ENCODE results near the gene OCSTAMP. TPM values are rescaled to one million over a fixed set of nuclear protein-coding genes. Genes with fewer than 3 reads are reported as not detected.

Gene OCSTAMP
- total and polyA plus RNA-seq, 10 donors: not detected

- Histone ChIP-seq H3K4me3 (no peak overlapping the region), H3K27ac (no peak overlapping the region), H3K27me3 (replicated peaks in 1 of 7) (peaks cover 0 to 47% (median 0%) of the 10 kb centered on the region in 7 donors), H3K36me3 (no peaks in the 10 kb centered on the region), H3K4me1 (peaks cover 0 to 26% (median 12%) of the 10 kb centered on the region in 6 donors), H3K9me3 (no peaks in the 10 kb centered on the region)
- DNase-seq: no peak
- no peak for TF ChIP-seq POLR2A (IDR thresholded peaks at IDR 0.05)
- TF ChIP-seq POLR2AphosphoS5 (IDR thresholded peaks at IDR 0.05): no peak
- no peak for TF ChIP-seq CTCF (IDR thresholded peaks at IDR 0.05 in 8 of 11, conservative IDR thresholded peaks at IDR 0.05 in 3 of 11)
- intact Hi-C loops (cut with DNase I; ENCODE audit: low total_unique reads): loop anchor here (5.0 kb wide), 1 partner anchor 101 kb away; no protein-coding TSS in a partner anchor
- 72 to 84% (median 77%) methylated on average over 5 of the region's 5 CpGs for WGBS, 5 donors
These were observed 20.5 kb upstream of the OCSTAMP start for GRCh38 chr20:46570956-46571355.

GRCh38 chr20:46569961-46570360, 19.5 kb upstream of the OCSTAMP start:
- Histone ChIP-seq H3K4me1 (peaks cover 0 to 26% (median 9%) of the 10 kb centered on the region in 6 donors), H3K9me3 (no peaks in the 10 kb centered on the region), H3K4me3 (no peak overlapping the region), H3K36me3 (no peaks in the 10 kb centered on the region), H3K27ac (no peak overlapping the region), H3K27me3 (replicated peaks in 1 of 7) (peaks cover 0 to 50% (median 0%) of the 10 kb centered on the region in 7 donors)
- DNase-seq: no peak
- WGBS, 5 donors: 85 to 91% (median 90%) methylated on average over 5 of the region's 5 CpGs
- intact Hi-C loops (cut with DNase I; ENCODE audit: low total_unique reads): loop anchor here (5.0 kb wide), 1 partner anchor 102 kb away; no protein-coding TSS in a partner anchor
- TF ChIP-seq POLR2AphosphoS5 (IDR thresholded peaks at IDR 0.05) (no peak), POLR2A (IDR thresholded peaks at IDR 0.05) (no peak), CTCF (IDR thresholded peaks at IDR 0.05 in 8 of 11, conservative IDR thresholded peaks at IDR 0.05 in 3 of 11) (no peak)

GRCh38 chr20:46568570-46569129, 18.2 kb upstream of the OCSTAMP start:
- DNase-seq: peak; percentile 80
- Histone ChIP-seq H3K36me3 (no peaks in the 10 kb centered on the region), H3K4me1 (peaks cover 0 to 26% (median 9%) of the 10 kb centered on the region in 6 donors), H3K4me3 (no peak overlapping the region), H3K9me3 (no peaks in the 10 kb centered on the region), H3K27ac (no peak overlapping the region), H3K27me3 (replicated peaks in 1 of 7) (peaks cover 0 to 54% (median 5%) of the 10 kb centered on the region in 7 donors)
- TF ChIP-seq CTCF (IDR thresholded peaks at IDR 0.05 in 8 of 11, conservative IDR thresholded peaks at IDR 0.05 in 3 of 11) (no peak), POLR2A (IDR thresholded peaks at IDR 0.05) (no peak), POLR2AphosphoS5 (IDR thresholded peaks at IDR 0.05) (peak; percentile 24 to 57 (median 50))
- intact Hi-C loops (cut with DNase I; ENCODE audit: low total_unique reads): no loop called here
- WGBS, 5 donors: 20 to 34% (median 24%) methylated on average over 10 of the region's 10 CpGs

GRCh38 chr20:46566125-46566524, 15.7 kb upstream of the OCSTAMP start:
- Histone ChIP-seq H3K9me3 (no peaks in the 10 kb centered on the region), H3K27ac (no peak overlapping the region), H3K27me3 (replicated peaks in 1 of 7) (peaks cover 0 to 60% (median 5%) of the 10 kb centered on the region in 7 donors), H3K4me3 (no peak overlapping the region), H3K36me3 (no peaks in the 10 kb centered on the region), H3K4me1 (peaks cover 0 to 28% (median 16%) of the 10 kb centered on the region in 6 donors)
- intact Hi-C loops (cut with DNase I; ENCODE audit: low total_unique reads): no loop called here
- no peak for TF ChIP-seq POLR2AphosphoS5 (IDR thresholded peaks at IDR 0.05)
- no peak for TF ChIP-seq CTCF (IDR thresholded peaks at IDR 0.05 in 8 of 11, conservative IDR thresholded peaks at IDR 0.05 in 3 of 11)
- no peak for TF ChIP-seq POLR2A (IDR thresholded peaks at IDR 0.05)
- DNase-seq: no peak
- 80 to 92% (median 90%) methylated on average over 10 of the region's 10 CpGs for WGBS, 5 donors
